Globus pallidus (tissue), 1 donor: Measurements from ENCODE around the gene ALKBH4.
"Not testable (repeated sequence)": the region's sequence is repeated elsewhere in the genome, so short reads cannot be mapped to it uniquely, and the experiment has no call there.

Experiments
- DNase-seq: peaks from one replicate; pipeline ENCODE4 v3.0.0-alpha.2; 2015; ENCODE audit warnings: low spot score

The ALKBH4 gene

DNA sequence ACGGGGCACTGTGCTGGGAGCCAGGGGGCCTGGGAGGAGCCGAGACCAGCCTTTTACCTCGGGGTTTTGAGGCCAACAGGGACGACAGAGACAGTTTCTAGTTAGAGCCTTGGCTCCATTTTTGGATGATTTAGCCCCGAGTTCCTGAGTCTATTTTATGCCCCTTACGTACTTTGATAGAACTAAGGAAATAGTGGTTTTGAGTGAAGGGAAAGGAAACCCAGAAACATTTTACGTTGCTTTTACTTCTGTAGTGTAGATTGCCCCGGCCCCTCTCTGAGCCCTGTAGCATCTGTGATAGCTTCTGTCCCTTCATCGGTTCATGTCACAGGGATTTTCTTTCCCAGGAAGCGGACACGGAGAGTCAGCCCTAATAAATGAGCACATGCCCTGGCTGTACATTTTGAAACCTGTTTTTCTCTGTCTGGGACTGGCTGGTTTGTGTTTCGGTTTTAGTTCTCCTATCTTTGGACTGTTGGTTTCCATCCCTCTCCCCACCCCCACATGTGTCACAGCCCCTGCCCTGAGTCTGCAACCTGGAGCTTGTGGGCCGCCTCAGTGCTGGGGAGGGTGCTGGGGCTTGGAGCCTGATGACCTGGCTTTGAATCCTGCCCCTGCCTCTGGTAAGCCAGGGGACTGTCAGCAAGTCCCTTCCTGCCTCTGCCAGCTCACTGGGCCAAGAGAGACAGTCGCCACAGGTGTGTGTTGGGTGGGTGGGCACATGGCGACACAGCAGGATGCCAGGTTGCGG lies 38.2 kb downstream of the ALKBH4 start:
- no peak for DNase-seq

DNA sequence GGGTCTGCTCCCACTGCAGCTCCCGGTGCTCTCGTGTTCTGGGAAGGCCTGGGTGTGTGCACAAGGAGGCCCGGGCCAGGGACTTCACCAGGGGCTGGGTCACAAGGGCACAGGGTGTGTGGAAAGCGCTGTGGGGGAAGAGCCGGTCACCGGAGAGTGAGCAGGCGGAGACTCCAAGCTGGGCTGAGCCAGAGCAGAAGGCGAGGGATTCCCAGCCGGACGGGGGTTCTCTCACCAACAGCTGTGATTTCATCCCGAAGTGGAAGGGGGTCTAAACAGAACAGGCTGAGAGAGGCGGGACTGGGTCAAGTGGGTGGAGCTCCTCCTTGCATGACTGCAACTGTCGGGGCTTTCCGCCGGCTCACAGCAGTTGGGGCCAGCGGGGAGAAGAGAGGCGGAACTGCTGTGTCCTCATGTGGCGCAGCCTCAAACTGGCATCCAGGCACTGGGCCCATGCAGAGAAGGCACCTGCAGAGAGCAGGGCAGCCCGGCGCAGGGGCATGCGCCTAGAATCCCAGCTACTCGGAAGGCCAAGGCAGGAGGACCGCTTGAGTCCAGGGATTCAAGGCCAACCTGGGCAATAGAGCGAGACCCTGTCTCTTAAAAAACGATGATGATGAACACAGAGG lies 38.9 kb downstream of the ALKBH4 start:
- DNase-seq, result no peak

DNA sequence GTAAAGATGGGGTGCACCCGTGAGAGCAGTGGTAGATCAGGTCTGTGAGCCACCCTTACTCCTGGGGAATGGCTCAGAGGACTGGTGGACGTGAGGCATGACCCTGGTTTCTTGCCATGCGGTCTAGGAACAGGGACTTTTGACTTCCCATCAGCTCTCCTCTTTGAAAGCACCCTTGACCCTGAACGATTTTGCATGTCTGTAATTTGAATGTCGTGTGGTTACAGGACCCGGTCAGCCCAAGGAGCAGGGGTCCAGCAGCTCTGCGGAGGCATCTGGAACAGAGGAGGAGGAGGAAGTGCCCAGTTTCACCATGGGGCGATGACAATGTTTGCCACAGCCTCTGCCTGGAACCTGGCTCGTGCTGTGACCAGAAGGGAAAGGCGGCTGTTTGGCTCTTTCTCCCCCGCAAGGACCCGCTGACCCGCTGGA lies 39.9 kb downstream of the ALKBH4 start:
- DNase-seq, result no peak

DNA sequence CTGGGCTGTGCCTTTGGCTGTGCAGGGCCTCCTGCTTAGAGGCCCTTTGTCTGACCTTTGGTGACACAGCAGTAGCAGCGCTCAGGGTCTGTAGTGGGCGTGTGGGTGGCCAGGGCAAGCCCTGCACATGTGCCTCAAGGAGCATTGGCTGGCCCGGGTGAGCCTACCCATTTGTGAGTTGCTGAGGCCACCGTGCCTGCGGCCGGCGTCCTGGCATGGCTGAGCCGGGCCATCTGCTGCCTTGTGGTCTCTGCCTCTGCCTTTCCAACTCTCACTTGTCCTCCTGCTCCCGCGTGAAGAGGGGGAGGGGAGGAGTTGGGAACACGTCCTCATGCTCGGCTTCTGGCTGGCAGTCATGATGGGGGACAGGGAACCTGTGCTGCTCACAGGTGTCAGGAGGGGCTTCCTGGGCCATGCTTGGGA lies 40.5 kb downstream of the ALKBH4 start:
- DNase-seq, result no peak

DNA sequence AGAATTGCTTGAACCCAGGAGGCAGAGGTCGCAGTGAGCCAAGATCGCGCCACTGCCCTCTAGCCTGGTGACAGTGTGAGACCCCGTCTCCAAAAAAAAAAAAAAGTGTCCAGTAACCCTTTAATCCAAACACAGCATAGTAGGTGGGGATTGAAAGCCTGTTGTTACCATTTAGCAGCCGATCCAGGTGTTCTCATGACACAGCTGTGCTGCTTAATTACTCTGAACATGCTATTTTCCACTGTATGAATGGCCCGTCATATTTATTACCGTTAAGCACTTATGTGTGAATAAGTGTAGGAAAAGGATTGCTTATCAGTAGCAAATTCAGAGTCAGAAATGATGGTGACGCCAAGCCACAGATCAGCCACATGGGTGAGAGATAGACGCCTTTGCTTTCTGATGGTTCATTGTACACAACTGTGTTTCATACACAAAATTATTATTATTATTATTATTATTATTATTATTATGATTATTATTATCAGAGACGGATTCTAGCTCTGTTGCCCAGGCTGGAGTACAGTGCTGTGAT lies 42.9 kb downstream of the ALKBH4 start:
- no peak for DNase-seq

DNA sequence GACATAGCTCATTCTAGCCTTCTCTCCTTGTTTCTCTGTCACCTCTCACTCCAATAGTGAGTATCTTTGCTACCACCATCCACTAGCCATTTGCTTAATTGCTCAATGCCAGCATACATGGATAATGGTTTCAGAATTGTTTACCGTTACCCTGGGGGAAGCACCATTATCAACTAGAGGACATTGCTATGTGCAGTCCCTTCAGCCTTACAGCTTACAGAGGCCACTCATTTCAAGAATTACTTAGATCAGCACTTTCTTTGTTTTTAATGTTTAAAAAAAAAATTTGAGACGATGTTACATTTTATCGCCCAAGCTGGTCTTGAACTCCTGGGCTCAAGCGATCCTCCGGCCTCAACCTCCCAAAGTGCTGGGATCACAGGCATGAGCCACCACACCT lies 46.1 kb downstream of the ALKBH4 start:
- no peak for DNase-seq

DNA sequence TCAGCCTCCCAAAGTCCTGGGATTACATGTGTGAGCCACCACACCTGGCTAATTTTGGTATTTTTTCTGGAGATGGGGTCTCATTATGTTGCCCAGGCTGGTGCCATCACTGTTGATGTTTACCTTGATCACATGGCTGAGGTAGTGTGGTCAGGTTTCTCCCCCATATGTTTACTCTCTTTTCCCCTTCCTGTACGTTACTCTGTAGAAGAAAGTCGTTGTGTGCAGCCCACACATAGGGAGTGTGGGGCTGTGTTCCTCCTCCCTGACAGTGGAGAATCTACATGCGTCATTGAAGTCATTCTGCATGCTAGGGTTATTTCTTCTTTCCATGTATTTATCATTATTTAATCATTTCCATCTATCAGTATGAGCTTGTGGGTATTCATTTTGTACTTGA lies 47.6 kb downstream of the ALKBH4 start:
- no peak for DNase-seq

DNA sequence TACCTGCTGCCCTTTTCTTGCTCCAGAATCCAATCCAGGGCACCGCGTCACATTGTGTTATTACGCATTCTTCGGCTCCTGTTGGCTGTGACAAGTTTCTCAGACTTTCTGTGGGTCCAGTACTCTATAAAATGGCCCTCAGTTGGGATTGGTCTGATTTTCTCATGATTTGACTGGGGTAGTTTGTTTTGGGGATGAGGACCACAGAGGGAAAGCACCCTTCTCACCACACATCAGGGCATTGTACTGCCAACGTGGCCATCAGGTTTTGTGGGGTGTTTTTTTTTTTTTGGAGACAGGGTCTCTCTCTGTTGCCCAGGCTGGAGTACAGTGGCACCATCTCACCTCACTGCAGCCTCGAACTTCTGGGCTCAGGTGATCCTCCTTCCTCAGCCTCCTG lies 48.3 kb downstream of the ALKBH4 start:
- DNase-seq, result no peak

DNA sequence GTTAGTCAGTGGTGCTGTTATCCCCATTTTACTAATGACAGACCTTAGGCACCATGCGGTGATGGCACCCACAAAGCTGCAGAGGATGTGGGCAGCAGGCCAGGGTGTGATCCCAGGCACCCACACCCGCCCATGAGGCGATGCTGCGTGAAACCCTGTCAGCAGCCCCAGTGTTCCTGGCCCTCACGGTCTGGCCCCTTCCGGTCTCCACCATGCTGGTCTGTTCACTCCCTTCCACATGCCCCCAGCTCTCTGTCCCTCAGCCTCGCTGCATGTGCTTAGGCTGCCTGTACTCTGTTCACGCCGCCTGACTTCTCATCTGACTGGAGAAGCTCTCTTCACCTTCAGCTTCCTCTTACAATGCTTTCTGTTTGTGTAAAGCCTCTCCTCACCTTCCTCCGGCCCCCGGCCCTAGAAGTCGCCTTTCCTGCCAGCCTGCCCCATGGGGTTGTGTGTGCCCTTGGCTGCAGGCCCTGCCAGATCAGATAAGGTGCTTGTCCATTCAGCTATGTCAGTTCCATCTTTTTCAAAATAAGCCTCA lies 48.9 kb downstream of the ALKBH4 start:
- DNase-seq, result no peak

DNA sequence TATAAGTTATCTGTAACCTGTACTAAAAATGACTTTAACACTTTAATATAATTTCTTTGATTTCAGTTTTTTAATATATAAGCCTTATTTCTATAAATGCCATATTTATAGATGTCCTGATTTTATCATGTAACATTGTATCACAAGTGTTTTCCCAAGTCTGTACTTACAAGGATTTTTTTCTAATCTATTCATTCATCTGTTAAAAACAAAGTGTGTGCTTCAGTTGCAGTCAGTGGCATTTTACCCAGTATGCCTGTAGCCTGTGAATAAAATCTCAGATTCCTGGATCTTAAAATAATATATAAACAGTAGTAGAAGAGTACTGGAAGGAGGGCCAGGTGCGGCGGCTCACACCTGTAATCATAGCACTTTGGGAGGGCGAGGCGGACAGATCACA lies 51.1 kb downstream of the ALKBH4 start:
- DNase-seq, result no peak

DNA sequence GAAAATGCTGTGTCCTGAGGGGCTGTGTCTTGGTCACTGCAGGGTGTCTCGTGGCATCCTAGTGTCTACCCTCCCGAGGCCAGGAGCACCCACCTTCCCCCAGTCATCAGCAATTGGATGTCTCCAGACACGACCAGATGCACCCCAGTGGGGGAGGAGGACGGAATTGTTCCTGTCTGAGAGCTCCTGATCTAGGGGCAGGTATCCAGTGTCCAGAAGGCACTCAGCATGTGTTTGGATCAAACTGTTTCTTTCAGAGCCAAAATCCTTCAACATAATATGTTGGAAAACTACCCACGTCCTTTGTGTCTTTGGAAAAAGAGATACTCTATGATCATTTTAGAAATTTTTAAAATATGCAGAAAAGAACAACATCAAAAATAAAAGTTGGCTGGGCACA lies 51.6 kb downstream of the ALKBH4 start:
- DNase-seq, result no peak

DNA sequence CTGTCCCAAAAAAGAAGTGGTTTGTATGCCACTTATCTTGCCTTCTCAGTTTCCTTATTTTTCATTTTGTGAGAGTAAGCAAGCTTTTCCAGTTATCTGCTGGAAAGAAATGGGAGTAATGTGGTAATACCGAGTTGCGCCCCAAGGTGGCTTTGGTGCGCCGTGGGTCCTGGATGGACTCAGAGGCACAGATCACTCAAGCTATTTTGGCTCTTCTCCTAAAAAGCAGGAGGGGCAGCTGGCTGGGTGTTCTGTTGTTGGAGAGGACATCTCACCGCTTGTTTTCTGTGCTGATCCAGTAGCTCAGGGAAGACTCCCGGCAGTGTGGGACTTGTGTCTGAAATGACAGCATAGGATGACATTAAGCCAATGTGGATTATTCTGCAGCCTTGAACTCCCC lies 52.1 kb downstream of the ALKBH4 start:
- no peak for DNase-seq

DNA sequence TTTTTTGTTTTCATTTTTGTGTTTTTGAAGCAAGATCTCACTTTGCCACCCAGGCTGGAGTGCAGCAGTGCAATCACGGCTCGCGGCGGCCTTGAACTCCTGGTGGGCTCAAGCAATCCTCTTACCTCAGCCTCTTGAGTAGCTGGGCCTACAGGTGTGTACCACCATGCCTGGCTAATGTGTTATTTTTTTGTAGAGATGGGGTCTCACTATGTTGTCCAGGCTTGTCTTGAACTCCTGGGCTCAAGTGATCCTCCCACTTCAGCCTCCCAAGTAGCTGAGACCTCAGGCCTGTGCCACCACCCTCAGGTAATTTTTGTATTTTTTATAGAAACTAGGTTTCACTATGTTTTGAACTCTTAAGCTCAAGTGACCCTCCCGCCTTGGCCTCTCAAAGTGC lies 53.7 kb downstream of the ALKBH4 start:
- no peak for DNase-seq

DNA sequence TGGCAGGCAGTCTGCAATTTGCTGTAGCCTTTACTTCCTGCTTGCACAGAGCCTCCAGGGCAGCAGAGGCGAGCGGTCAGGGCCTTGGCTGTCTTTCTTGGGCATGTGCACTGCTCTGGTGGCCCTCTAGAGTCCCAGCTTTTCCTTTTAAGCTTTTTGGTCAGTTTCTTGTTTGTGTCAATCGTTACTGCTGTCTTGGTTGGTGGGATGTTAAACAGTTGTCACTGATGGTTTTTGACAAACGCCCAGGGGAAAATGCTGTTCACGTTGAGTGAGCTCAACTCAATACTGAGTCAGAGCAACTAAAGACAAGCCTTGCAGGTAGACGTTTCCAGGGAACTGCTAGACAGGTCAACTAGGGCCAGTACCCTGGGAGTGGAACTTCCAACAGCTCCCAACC lies 54.5 kb downstream of the ALKBH4 start:
- no peak for DNase-seq

DNA sequence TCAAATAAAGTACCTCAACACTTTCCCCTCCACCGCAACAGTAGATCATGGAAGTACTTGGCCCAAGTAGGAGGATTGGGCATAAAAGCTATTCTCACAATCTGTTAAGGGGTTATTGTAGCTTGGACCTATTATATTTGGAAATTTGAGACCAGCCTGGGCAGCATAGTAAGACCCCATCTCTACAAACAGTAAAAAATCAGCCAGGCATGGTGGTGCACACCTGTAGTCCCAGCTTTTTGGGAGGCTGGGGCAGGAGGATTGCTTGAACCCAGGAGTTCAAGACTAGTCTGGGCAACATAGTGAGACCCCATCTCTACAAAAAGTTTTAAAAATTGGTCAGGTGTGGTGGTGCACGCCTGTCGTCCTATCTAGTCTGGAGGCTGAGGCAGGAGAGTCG lies 55.3 kb downstream of the ALKBH4 start:
- no peak for DNase-seq

DNA sequence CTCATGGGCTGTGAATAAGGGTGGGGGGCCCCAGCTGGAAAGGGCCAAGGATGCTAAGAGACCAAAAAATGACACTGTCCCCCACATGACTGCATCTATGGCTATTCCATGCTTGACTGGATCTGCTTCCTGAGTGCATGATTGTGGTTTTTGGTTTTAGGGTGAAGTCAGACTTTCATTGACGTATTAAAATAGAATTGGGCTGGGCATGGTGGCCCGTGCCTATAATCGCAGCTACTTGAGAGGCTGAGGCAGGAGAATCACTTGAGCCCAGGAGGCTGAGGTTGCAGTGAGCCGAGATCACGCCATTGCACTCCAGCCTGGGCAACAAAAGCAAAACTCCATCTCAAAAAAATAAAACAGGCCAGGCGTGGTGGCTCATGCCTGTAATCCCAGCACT lies 56.1 kb downstream of the ALKBH4 start:
- DNase-seq, result not testable (repeated sequence)

DNA sequence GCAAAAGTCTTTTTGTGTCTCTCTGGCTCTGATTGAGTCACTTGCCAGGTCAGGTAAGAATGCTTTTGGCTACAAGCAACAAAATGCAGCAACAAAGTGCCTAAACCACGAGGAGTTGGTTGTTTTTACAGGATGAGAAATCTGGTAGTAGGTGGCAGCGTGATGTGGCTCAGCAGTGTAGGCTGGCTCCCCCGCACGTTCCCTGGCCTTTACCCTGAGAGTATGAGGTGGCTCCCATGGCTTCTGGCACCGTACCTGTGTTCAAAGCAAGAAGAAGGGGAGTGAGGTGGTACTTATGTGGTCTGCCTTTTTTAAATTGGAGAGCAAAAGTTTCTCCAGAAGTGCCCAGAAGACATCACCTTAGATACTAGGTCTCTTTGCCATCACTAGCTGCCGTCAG lies 56.8 kb downstream of the ALKBH4 start:
- no peak for DNase-seq
